Right renal pelvis (tissue), 4 donors: ENCODE data around the gene BEST2. TPM values are rescaled to one million over a fixed set of nuclear protein-coding genes. Genes with fewer than 3 reads are reported as not detected.

ENCODE experiments used
- DNase-seq, 4 donors: peaks; one replicate each; pipeline ENCODE4 v3.0.0-alpha.2; 2013; ENCODE audit warnings: low read depth in 4 of 4, low spot score in 3 of 4, missing footprints in 1 of 4
- polyA plus RNA-seq, 4 donors: library from polyadenylated mRNA; unstranded; fragments of 120-200 nt; gene quantifications; one replicate each; pipeline ENCODE4 v1.2.1, GENCODE V29; 2013; ENCODE audit not compliant: insufficient read length in 4 of 4

Gene BEST2
- polyA plus RNA-seq, 4 donors: 0.12 TPM; not detected in 3

DNA sequence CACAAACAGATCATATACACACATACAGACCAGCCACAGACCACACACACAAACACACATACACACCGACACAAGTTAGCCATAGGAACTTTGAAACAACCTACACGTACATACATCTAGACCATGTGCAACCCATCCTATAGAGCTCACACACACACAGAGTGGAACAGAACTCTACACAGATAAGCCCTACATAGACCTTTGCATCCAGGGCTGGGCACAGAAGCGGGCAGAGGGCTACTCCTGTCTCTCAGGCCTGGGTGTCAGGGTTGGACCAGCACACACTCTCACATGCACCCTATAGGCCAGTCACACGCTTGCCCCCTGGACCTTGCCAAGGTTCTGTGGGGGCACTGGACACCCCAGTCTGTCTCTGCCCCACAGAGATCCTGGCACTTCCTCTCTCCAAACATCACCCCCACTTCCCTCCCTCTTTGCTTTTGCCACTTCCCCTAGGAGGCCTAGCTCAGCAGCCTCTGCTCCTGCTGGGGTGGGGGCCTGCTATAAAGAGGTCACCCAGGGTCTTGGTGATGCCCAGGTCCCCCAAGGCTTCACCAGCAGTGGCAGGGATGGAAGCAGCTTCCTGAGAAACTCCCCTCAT lies 33.9 kb downstream of the BEST2 start:
- DNase-seq: no peak

- DNase-seq: no peak
These were observed 34.7 kb downstream of the BEST2 start for GRCh38 chr19:12786141-12786870.

- no peak for DNase-seq
These were observed 35.4 kb downstream of the BEST2 start for GRCh38 chr19:12786952-12787351.

GRCh38 chr19:12787458-12787857 lies 35.9 kb downstream of the BEST2 start:
- DNase-seq: no peak

GRCh38 chr19:12788042-12788681 lies 36.6 kb downstream of the BEST2 start:
- no peak for DNase-seq

DNA sequence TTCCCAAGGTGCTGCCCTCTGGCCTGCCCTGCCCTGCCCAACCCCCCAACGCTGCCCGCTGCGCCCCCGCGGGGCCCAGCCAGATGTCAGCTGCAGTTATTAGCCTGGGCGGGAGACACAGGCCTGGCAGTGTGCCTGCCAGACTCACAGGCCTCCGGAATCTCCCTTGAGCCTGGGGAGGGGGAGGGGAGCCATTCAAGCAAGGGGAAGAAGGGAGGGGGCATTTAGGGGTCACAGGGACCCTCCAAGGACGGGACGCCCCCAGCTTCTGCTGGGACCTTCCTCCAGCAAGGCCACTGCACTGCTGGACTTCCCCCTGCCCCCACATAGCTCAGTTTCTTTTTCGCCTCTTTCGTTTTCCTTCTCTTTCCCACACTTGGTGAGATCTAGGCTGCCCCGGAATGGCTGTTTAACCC lies 37.1 kb downstream of the BEST2 start:
- no peak for DNase-seq

DNA sequence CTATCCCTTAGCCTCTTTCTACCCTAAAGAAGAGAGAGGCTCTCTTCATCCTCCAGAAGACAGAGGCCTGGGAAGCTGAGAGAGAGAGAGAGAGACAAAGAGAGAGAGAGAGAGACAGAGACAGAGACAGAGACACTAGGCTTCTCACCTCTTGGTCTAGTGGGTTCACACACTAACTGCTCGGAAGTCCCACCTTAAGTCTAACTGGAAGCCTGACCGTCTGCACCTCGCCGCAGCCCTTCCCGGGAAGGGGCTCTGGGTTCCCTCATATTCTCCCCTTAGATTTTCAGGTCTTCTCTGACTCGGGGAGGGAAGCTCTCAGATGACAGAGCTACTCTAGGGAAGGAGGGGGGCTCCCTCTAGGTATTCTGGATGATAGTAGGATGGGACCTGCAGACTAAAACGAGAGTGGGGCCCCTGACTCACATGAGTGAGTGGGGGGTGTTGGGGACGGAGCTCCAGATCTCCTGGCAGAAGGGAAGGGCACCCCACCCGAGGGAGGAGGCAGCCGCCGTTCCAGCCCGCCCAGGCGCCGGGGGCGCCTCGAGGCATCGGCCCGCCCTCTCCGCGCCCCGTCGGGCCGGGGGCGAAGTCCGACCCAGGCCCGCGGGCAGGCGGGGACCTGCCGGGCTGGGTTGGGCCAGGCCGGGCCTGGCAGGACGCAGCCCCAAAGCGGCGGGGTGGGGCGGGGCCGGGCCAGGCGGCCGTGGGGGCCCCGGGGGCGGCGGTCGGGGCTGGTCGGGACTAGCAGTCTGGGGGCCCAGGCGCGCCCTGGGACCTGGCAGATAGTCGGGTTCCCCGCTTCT lies 37.7 kb downstream of the BEST2 start:
- DNase-seq: no peak

- DNase-seq: peak in 1 of 4 donors; percentile 89
These were observed 38.5 kb downstream of the BEST2 start for GRCh38 chr19:12789904-12790619.

- no peak for DNase-seq
These were observed 39.2 kb downstream of the BEST2 start for GRCh38 chr19:12790628-12791344.

GRCh38 chr19:12791345-12792050 lies 39.9 kb downstream of the BEST2 start, which contains the start of gene JUNB:
TSS of gene JUNB (plus strand) at chr19:12791486. CDS start at chr19:12791772, 286 bp downstream.
- peak in 1 of 4 donors; percentile 85 for DNase-seq

DNA sequence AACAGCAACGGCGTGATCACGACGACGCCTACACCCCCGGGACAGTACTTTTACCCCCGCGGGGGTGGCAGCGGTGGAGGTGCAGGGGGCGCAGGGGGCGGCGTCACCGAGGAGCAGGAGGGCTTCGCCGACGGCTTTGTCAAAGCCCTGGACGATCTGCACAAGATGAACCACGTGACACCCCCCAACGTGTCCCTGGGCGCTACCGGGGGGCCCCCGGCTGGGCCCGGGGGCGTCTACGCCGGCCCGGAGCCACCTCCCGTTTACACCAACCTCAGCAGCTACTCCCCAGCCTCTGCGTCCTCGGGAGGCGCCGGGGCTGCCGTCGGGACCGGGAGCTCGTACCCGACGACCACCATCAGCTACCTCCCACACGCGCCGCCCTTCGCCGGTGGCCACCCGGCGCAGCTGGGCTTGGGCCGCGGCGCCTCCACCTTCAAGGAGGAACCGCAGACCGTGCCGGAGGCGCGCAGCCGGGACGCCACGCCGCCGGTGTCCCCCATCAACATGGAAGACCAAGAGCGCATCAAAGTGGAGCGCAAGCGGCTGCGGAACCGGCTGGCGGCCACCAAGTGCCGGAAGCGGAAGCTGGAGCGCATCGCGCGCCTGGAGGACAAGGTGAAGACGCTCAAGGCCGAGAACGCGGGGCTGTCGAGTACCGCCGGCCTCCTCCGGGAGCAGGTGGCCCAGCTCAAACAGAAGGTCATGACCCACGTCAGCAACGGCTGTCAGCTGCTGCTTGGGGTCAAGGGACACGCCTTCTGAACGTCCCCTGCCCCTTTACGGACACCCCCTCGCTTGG lies 40.7 kb downstream of the BEST2 start:
- no peak for DNase-seq

DNA sequence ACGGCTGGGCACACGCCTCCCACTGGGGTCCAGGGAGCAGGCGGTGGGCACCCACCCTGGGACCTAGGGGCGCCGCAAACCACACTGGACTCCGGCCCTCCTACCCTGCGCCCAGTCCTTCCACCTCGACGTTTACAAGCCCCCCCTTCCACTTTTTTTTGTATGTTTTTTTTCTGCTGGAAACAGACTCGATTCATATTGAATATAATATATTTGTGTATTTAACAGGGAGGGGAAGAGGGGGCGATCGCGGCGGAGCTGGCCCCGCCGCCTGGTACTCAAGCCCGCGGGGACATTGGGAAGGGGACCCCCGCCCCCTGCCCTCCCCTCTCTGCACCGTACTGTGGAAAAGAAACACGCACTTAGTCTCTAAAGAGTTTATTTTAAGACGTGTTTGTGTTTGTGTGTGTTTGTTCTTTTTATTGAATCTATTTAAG lies 41.3 kb downstream of the BEST2 start:
- DNase-seq: no peak

DNA sequence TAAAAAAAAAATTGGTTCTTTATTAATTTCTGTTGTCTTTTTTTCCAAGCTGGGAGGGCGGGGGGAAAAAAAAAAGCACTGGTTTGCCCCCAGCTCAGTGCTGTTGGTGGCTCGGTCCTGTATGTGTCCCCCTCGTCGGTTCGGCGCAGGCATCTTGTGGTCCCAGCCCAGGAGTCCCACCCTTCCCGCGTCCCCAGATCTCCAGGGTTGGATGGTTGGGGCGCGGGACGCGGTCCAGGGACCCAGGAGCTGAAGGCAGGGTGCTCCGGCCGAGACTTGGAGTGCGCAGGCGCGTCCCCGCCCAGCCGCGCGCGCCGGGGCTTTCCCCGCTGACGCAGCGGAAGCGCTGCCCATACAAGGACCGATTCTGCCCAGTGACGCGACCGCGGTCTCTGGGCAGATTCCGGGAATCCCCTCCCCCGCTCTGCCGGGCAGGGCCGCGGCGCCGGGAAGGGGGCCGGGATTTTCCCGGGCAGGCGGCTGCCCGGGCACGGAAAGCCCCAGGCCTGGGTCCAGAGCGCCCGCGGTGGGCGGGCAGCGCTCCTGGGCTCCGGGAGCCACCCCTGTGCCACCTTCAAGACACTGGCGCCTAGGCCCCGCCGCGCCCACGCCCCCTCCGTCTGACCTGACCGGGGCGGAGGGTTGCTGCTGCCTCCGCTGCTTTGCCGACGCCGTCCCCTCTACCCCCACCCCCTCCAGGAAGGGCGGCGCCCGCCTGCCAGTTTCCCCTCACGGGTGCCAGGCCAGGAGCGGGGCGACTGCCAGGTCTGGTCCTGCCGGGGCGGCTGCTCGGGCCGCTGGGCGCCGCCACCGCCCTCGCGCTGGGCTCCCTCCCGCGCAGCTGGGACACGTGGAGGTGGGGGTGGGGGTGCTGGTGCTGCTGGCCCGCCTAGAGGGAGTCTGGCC lies 42.0 kb downstream of the BEST2 start:
- peak in 2 of 4 donors; percentile 87 to 94 for DNase-seq

DNA sequence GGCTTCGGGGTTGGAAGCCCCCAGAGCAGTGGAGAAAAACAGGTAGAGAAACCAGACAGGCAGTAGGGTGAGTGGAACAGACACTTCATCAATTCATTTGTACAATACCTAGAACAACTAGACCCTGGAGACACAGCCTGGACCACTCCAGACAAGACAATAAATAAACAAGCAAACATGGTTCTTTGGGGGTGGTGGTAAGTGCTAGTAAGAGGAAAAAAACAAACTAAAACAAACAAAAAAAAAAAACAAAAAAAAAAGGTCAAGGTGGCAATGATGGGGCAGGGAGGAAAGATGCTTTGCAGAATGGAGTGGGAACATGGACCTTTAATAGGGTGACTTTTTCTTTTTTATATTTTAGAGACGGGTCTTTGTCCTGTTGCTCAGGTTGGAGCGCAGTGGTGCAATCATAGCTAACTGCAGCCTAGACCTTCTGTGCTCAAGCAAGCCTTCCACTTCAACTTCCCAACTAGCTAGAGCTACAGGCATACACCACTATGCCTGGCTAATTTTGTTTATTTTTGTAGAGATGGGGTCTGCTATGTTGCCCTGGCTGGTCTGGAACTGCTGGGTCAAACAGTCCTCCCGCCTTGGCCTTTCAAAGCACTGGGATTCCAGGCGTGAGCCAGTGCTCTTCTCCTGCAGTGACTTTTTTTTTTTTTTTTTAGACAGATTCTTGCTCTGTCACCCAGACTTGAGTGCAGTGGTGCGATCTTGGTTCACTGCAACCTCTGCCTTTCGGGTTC lies 42.8 kb downstream of the BEST2 start:
- DNase-seq: no peak

GRCh38 chr19:12794971-12795381 lies 43.4 kb downstream of the BEST2 start:
- no peak for DNase-seq
